Cerebellar nuclear complex (tissue), 1 donor: ENCODE results near the gene NMNAT2.
"Not testable (repeated sequence)": the region's sequence is repeated elsewhere in the genome, so short reads cannot be mapped to it uniquely, and the experiment has no call there.

Experiments
- DNase-seq, 2 experiments: peaks; one replicate each; lab custom pipeline; 2025; lab: John Stamatoyannopoulos, UW

The NMNAT2 gene

DNA sequence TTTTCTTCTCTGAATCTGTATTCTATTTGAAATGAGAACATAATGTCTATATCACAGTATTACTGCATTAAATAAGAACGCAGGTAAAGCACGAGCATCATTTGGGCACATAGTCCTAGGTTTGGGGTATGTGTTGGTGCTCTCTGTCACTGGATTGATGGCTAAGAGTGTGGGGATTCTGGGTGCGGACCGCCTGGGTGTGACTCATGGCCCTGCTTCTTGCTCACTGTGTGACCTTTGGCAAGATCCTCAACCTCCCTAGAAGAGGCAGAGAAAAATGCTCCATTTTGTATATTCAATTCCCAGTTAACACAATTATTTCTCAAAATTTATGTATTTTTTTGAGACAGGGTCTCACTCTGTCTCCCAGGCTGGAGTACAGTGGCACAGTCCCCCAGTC is 132.4 kb downstream of the NMNAT2 start:
- no peak for DNase-seq

- no peak for DNase-seq
These were observed 132.9 kb downstream of the NMNAT2 start for GRCh38 chr1:183285256-183285655.

DNA sequence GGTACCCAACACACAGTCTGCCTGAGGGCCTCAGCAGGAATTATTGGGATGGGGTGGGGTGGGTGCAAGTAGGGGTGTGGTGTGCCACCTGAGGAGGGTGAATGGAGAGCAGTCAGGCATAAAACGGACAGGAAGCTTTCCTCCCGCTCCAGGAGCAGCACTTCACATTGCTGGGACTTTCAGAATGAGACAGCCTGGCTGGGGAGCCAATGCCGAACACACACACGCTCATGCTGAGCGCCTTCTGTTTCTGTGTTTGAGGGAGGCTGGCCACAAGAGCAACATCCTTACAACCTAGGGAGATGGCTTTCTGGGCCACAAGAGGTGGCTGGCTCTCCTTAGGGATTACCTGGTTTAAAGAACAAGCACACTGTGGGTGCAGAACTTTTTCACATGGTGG is 134.1 kb downstream of the NMNAT2 start:
- DNase-seq, result peak; percentile 44 to 82

DNA sequence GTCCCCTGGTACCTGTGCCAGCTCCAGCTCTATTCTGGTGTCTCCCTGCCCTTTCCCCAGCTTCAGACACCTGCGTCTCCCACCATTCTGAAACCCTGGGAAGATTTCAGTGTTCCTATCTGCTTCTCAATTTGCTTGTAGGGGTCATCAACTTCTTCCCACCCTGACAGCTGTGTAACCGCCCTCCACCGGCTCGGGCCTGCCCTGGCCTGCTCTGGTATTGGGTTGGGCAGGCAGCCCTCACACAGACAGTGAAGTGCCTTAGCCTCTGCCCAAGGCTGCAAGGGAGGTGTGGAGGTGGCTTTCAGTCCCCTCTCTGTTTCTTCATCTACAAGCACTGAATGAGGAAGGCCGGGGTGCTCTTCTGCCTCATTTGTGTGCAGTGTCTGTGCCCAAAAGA is 134.9 kb downstream of the NMNAT2 start:
- no peak for DNase-seq

DNA sequence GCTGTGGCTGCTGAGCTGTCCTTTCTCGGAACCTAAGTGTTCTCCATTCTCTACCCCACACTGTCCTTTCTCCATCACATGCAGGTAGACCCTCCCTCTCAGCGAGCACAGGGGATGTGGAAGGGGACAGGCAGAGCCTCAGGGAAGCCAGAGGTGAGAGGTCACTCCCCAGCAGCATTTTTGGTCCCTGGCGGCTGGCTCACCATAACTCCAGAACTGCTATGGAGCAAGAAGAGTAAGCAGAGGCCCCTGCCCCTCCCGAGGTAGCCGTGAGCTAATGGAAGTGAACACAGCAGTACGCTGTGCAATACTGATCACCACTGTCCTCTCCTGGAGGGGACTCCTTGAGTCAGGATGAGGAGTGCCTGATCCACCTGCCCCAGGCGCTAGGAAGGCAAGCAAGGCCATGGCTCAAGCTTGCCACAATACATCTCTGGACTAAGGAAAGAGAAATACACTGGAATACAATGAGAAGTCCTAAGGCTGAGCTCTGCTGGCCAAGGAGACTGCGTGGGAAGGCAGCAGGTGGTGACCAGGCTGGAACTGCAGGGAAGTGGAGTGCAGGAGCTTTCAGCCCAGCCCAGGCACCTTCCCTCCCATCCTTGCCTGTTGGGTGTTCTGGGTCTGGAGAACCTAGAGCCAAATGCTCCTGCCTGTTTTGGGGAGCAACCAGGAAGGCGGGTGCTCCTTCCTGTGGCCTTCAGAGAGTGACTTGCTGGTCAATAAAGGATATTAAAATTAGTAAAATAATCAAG is 135.9 kb downstream of the NMNAT2 start:
- no peak for DNase-seq

DNA sequence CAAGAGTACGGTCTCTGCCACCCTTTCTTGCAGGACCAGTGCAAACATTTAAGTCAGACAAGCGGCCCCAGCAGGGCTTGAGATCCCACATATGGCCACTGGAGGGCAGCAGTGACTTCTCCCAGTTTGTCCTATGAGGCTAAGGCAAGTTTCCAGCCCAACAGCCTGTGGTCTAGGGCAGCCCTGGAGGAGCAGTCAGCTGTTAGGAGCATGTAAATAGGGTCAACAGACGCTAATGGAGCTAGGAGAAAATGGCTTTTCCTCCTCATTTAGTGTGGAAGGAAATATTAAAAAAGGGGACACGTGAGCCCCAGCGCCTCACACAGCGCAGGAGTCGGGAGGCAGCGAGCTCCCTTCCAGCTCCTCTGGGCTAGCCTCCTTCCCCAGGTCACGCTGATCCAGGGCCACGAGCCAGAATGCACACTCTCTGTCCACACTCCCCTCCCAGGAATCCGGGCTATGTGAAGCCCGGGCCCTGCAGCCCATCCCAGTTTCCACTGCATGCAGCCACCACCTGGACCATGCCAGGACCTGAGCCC is 136.6 kb downstream of the NMNAT2 start:
- peak; percentile 74 to 87 for DNase-seq

- no peak for DNase-seq
These were observed 137.1 kb downstream of the NMNAT2 start for GRCh38 chr1:183281039-183281438.

GRCh38 chr1:183279835-183280234 is 138.3 kb downstream of the NMNAT2 start:
- no peak for DNase-seq

GRCh38 chr1:183278739-183279591 is 139.2 kb downstream of the NMNAT2 start:
- DNase-seq, result no peak

DNA sequence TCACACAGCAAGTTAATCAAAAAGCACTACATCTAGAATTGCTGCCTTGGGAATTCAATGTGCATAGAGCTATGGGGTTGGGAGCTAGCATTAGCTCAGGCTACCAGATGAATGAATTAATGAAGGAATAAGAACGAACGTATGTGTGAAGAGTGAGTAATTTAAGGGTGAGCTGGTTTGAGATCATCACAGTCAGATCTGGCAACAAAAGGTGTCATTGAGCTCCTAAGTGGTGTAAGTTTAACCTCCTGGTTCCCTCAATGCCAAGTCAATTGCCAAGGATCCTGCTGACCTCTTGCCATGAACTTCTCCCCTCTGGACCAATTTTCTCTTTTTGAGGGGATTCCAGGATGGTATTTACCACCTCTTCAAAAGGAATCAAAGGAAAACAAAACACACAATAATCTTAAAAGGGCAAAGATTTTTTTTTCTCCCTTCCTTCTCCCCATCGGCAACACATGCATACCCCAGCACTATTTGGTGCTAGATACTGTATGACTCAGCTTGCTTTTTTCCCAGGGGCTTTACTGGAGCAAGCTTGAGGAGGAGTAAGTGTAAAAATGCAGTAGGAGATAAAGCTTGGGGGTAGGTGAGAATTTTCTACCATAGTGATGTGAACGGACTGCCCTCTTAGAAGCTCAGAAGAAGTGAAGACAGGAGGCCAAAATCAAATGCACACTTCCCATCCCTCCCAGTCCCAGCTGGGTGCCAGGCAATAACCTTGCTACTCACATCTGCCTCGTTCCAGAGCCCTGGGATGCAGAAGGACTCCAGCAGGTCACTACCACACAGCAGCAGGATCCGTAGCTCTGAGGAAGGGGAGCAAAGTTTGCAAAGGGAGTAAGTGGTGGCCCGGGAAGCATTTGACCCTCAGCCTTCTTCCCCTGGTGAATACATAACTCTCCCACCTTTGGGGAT is 140.1 kb downstream of the NMNAT2 start:
- no peak for DNase-seq

DNA sequence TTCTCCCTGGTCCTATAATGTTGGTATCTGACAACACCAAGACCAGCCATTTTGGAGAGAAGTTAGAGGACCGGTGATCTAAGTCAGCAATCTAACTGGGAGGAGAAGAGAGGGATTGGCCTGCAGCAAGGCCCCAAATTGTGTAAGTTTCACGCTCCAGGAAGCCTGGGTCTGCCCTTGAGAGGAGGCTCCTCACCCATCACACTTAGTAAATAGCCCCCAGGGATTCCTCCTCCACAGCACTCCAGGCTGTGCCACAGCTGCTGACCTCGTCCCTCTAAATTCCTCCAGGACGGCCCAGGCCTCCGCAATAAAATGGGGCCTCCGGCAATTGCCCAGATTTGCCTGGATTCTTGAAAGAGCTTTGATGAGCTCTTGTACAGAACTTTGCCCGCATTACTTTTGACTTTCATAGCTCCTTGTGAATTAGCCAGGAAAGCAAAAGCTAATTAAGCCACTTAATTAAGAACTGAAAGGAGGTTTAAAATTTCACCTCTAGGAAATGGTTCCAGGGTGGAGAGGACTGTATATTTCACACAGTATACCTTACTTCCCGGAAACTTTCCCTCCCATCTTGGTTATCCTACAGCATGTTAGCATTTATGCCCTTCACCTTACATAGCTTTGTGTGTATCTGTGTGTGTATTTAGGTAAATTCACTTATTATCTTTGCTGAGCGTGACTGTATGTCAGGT is 141.6 kb downstream of the NMNAT2 start:
- DNase-seq, result no peak

DNA sequence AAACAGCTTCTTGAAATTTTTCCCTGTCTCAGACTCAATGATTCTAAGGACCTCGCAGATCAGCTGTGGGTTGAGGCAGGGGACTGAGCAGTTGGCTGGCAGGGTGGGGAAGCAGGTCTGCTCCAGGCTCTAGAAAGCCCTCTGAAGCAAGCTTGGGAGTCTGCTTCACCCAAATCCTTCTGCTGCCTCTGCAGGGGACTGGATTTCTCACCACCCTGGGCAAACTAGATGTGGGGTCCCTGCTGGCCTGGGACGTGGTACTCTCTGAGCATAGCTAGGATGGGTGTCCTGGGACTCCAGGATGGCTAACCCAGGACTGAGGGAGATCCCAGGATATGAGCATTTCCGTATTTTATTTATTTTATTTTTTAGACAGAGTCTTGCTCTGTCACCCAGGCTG is 142.9 kb downstream of the NMNAT2 start:
- DNase-seq, result no peak

- no peak for DNase-seq
These were observed 143.3 kb downstream of the NMNAT2 start for GRCh38 chr1:183274836-183275235.

GRCh38 chr1:183273984-183274383 is 144.2 kb downstream of the NMNAT2 start:
- DNase-seq, result not testable (repeated sequence)

DNA sequence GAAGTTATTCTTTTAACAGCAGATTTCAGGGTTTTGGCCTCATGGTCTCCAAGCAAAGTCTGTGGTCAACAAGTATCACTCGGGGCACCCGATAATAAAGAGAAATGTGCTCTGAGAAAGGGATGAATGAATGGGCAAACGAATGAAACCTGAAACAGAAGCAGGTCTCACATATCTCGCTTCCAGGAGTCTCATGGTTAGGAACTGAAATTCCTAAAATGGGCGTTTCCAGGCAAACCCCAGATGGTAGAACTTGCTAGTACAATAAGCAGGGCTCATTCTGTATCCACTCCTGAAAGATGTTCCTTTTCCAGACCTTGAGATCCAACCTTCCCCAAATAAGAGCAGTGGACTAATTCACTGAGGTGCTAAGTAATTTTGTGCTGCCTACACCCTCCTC is 144.9 kb downstream of the NMNAT2 start:
- no peak for DNase-seq

GRCh38 chr1:183272390-183272848 is 145.8 kb downstream of the NMNAT2 start:
- no peak for DNase-seq

- no peak for DNase-seq
These were observed 147.5 kb downstream of the NMNAT2 start for GRCh38 chr1:183270541-183271141.

- DNase-seq, result no peak
These were observed 150.3 kb downstream of the NMNAT2 start for GRCh38 chr1:183267646-183268431.

DNA sequence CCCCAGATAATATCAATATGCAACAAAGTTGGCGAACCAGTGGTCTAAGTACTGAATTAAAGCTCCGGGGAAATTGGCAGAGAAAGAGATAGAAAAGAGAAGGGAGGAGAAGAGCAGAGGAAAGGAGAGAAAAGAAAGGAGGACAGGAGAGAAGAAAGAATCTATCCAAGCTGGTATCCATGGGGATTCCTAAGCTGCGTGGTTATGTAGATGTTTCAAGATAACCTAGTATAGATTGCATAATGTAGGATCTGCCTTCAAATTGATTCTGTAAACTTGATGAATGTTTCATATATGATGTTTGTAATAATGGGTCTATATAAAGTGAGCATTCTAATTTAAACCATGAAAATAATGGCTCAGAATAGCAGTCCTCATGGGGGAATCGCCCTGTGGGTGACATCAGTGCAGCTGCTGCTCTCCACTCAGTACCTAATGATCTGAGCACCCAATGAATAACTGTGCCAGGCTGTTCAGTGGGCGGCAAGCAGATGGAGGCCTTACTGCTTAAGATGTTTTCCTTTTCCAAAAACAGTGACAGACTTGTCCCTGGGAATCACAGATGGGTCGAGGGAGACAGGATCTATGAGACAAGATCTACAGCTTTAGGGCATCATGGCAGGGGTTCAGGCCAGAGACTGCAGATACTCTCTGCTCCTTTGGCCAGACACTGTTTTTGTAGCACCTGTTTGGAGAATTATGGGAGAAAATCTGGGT is 154.1 kb downstream of the NMNAT2 start:
- no peak for DNase-seq
